Measurements from ENCODE around the gene LAMTOR5.

Gene LAMTOR5

GRCh38 chr1:110387048-110387754, 20.3 kb downstream of the LAMTOR5 start:
- DNase-seq (ENCODE audit: low read depth), result no peak

- DNase-seq (ENCODE audit: low read depth), result no peak
Observed at GRCh38 chr1:110385369-110385768, 22.1 kb downstream of the LAMTOR5 start.

GRCh38 chr1:110384581-110385321, 22.7 kb downstream of the LAMTOR5 start:
- no peak for DNase-seq (ENCODE audit: low read depth)

DNA sequence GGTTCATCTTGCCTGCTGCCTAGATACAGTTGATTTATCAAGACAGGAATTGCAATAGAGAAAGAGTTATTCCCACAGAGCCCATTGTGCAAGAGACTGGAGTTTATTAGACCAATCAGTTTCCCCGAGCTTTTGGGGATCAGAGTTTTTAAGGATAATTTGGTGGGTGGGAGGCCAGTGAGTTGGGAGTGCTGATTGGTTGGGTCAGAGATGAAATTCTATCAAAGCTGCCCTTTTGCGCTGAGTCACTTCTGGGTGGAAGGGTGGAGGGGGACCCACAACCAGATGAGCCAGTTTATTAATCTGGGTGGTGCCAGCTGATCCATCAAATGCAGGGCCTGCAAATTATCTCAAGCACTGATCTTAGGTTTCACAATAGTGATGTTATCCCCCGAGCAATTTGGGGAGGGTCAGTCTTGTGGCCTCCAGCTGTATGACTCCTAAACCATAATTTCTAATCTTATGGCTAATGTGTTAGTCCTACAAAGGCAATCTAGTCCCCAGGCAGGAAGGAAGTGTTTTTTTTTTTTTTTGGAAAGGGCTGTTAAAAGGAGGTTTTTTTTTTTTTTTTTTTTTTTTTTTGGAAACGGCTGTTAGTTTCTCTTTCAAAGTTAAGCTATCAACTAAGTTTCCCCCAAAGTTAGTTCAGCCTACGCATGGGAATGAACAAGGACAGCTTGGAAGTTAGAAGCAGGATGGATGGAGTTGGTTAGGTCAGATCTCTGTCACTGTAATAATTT, 24.1 kb downstream of the LAMTOR5 start:
- DNase-seq (ENCODE audit: low read depth), result no peak

DNA sequence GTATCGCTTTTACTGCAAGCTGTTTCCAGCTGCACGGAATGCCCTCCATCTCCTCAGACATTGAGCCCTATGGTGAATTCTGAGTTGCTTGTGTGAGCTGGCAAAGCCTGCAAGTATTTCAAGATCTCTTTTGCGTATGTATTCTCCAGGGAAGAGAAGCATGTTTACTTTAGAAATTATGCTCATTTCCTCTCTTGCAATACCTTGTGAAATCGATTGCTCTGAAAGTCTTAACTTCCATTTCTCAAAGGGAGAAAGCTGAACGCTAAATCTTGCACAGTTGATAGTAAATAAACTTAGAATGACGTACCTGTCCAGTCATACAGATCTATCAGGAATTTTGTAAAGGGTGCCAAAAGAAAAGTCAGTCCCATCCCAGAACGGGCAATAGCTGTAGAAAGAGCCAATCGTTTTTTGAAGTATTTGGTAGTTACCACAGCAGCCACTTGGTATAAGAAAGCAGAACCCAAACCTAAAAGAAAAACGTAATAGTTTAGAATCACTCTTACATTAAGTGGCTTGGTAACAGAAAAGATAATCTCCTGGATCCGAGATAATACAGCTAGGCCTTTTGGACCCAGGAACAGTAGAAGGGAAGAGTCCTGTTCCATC, 26.7 kb downstream of the LAMTOR5 start:
- DNase-seq (ENCODE audit: low read depth), result no peak

- no peak for DNase-seq (ENCODE audit: low read depth)
Observed at GRCh38 chr1:110375490-110375889, 32.0 kb downstream of the LAMTOR5 start.

DNA sequence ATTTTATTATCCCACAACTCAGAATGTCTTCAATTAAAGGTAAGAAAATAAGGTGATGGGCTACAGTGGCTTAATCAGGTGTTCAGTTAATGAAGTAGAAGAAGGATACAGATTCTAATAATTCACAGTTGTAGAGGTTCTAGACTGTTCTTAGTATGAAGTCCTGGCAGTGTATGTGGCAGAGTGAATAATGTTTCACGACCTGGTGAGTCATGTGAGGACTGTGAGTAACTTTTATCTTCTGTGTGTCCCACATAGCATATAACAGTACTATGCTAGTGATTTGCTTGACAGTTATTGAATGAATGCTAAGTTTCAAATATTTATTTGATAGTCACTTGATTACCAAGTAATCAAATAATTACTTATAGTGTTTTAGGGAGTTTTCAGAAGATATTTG, 36.7 kb downstream of the LAMTOR5 start:
- no peak for DNase-seq (ENCODE audit: low read depth)

GRCh38 chr1:110364221-110364620, 43.3 kb downstream of the LAMTOR5 start:
- no peak for DNase-seq (ENCODE audit: low read depth)

DNA sequence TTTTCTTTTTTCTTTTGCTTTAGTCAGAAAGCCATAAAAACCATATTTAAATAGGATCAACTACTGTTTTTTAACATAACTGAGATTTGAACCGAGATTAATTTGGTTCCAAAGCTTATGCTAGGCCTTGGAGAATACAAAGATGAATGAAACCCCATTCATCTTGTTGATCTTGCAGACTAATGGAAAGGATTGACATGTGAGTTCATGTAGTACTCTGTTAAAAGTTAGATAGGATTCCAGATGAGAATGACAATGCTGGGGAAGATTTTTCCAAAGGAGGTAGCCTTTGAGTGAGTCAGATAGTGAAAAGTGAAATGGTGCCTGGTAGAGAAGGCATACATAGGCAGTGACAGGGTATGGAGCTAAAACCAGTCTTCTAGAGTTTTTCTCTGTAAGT, 45.6 kb downstream of the LAMTOR5 start:
- DNase-seq (ENCODE audit: low read depth), result no peak

- DNase-seq (ENCODE audit: low read depth), result no peak
Observed at GRCh38 chr1:110360431-110360830, 47.1 kb downstream of the LAMTOR5 start.

DNA sequence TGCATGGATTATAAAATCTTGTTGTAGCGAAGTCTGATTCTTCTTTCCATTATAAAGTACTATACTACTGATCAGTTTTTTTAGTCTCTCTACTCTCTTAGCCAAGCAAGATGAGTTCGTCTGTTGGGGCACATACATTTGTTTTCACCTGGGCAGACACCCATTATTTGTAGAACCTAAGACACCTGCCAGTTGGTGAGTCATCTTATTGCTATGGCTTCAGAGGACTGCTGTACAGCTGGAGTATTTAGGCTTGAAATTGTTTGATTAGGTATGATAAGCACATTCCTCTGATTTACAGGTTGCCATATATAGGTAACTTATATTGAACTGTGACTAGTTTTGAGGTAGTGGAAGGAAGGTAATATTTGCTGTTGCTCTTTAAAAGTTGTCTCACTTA, 51.1 kb downstream of the LAMTOR5 start:
- DNase-seq (ENCODE audit: low read depth), result no peak

DNA sequence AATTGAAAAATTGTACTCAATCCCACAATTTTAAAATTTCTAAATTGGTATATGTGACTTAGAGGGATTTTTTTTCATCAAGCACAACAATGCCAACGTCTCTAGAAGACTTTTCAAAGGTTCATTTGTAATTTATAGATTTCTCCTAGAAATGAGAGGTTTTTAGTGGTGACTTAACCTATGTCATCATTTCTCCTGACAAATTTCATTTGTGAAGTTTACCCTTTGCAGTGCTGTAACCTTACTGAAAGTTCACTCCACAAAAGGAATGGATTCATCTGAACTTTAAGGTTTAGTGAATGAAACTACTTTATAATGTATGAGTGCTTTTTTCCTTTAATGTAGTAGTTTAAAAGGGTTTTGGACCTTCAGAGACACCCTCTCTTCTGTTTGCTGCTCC, 52.2 kb downstream of the LAMTOR5 start:
- DNase-seq (ENCODE audit: low read depth), result no peak

All from GM04503 (cell line).